ENCODE measurements around the gene TRIM3. TPM values are rescaled to one million over a fixed set of nuclear protein-coding genes. Genes with fewer than 3 reads are reported as not detected.
A peak's percentile ranks its signal among the peaks of the same experiment; 100 is the strongest.
"Not testable (repeated sequence)": the region's sequence is repeated elsewhere in the genome, so short reads cannot be mapped to it uniquely, and the experiment has no call there.

Gene TRIM3
- 18.9 TPM for total RNA-seq
- long read RNA-seq, transcript TRIM3-202 (13 exons, 3,042 nt) = minor isoform, 6 of 44 reads
- long read RNA-seq, transcript TRIM3-201 (12 exons, 2,879 nt) = major isoform, 25 of 44 reads
- long read RNA-seq, partial matches to known transcripts = 1 of 44 reads
- long read RNA-seq, other reads (novel, unspliced or antisense) = 12 of 44 reads

GRCh38 chr11:6473451-6474412 lies at the start of gene TRIM3:
TRIM3 (minus strand) TSS chr11:6473941; CDS start chr11:6465695, 8,246 bp downstream.
- H3K9me3 ChIP-seq = no peaks in the 10 kb centered on the region
- peak; percentile 95 for DNase-seq
- no peaks in the 10 kb centered on the region for H3K27me3 ChIP-seq (ENCODE audit: low read depth)
- peak within 1 kb of the TSS; percentile 88 for H3K27ac ChIP-seq
- peaks cover 23% of the 10 kb centered on the region for H3K36me3 ChIP-seq
- peak; percentile 23 for TF ChIP-seq CTCF (IDR thresholded peaks at IDR 0.05)
- H3K4me1 ChIP-seq = peaks cover 18% of the 10 kb centered on the region
- ATAC-seq = peak; percentile 94
- H3K4me3 ChIP-seq = peak within 1 kb of the TSS; percentile 85
- intact Hi-C loops (cut with DNase I) = no loop called here

- no peak overlapping the region for H3K27ac ChIP-seq
- H3K9me3 ChIP-seq = no peaks in the 10 kb centered on the region
- peaks cover 21% of the 10 kb centered on the region for H3K36me3 ChIP-seq
- DNase-seq (no peak), ATAC-seq (no peak)
- H3K27me3 ChIP-seq (ENCODE audit: low read depth) = no peaks in the 10 kb centered on the region
- no peak overlapping the region for H3K4me3 ChIP-seq
- TF ChIP-seq CTCF (IDR thresholded peaks at IDR 0.05) = no peak
- H3K4me1 ChIP-seq = no peaks in the 10 kb centered on the region
- intact Hi-C loops (cut with DNase I) = no loop called here
Measured at GRCh38 chr11:6523253-6523652, 49.5 kb upstream of the TRIM3 start.

GRCh38 chr11:6521946-6522345 lies 48.2 kb upstream of the TRIM3 start:
- H3K4me1 ChIP-seq; ATAC-seq; intact Hi-C loops (cut with DNase I); H3K9me3 ChIP-seq; H3K27me3 ChIP-seq (ENCODE audit: low read depth); H3K27ac ChIP-seq; DNase-seq; H3K4me3 ChIP-seq: not testable (repeated sequence)
- H3K36me3 ChIP-seq = peaks cover 31% of the 10 kb centered on the region

GRCh38 chr11:6520265-6520664 lies 46.5 kb upstream of the TRIM3 start:
- DNase-seq (no peak), ATAC-seq (no peak)
- intact Hi-C loops (cut with DNase I) = no loop called here
- peaks cover 36% of the 10 kb centered on the region for H3K36me3 ChIP-seq
- no peak overlapping the region for H3K4me3 ChIP-seq
- H3K4me1 ChIP-seq = no peaks in the 10 kb centered on the region
- no peak overlapping the region for H3K27ac ChIP-seq
- no peak for TF ChIP-seq CTCF (IDR thresholded peaks at IDR 0.05)
- no peaks in the 10 kb centered on the region for H3K27me3 ChIP-seq (ENCODE audit: low read depth)
- no peaks in the 10 kb centered on the region for H3K9me3 ChIP-seq

- ATAC-seq (no peak), DNase-seq (no peak)
- Histone ChIP-seq H3K36me3 (peaks cover 37% of the 10 kb centered on the region), H3K27ac (no peak overlapping the region), H3K4me3 (no peak overlapping the region), H3K9me3 (no peaks in the 10 kb centered on the region), H3K4me1 (no peaks in the 10 kb centered on the region), H3K27me3 (ENCODE audit: low read depth) (no peaks in the 10 kb centered on the region)
- intact Hi-C loops (cut with DNase I) = no loop called here
- no peak for TF ChIP-seq CTCF (IDR thresholded peaks at IDR 0.05)
Measured at GRCh38 chr11:6516865-6517264, 43.1 kb upstream of the TRIM3 start.
